H1 (cell line): ENCODE data around the gene TTC36. TPM values are rescaled to one million over a fixed set of nuclear protein-coding genes. Genes with fewer than 3 reads are reported as not detected.

Source experiments
- BCL11A ChIP-seq, 2 experiments: IDR thresholded peaks; one replicate each; pipeline ENCODE4 v1.6.1; 2011; ENCODE audit warnings: low read depth in 2 of 2, low read length in 2 of 2, mild to moderate bottlenecking in 2 of 2
- polyA plus RNA-seq, 7 experiments: library from polyadenylated mRNA; depleted of rRNA in 3 of 7; stranded (reverse) in 5 of 7; unstranded in 2 of 7; fragments of >200 nt in 5 of 7; fragments of 200-250 nt in 2 of 7; gene quantifications; 1 replicate in 5 of 7; 2 replicates in 1 of 7; 4 replicates in 1 of 7; pipeline versions ENCODE4 v1.2.1 to v1.2.3, GENCODE V29; 2011 to 2013; ENCODE audit warnings: missing spikeins in 2 of 7, mixed read lengths in 2 of 7
- total RNA-seq: library from RNA; stranded (reverse); fragmentation: NEBNext Ultra II Directional; extraction: Animal tissue kit (Norgen Biotek cat#: 25700); gene quantifications from 2 replicates; pipeline ENCODE4 v1.2.1, GENCODE V29; 2021

The TTC36 gene
- total and polyA plus RNA-seq, 2 of the 8 experiments (the other 6 are each of a cell fraction or from before 2014, with no cell fraction given), result not detected

DNA sequence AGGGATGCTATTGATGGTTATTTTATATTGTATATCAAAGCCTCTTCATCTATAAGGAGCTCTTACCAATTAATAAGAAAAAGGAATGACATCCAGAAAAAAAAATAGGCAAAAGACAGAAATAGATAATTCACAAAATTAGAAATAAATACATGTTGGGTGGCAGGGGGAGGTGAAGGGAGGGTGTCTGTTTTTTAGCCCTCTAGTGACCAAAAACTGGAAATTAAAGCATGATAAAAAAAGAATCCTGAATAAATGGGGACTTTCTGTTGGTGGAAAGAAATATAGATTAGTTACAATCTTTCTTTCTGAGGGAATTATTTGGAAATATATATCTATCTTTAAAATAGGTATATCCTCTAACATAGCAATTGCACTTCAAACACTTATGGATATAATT lies 42.0 kb upstream of the TTC36 start (continued):
- TF ChIP-seq BCL11A (IDR thresholded peaks at IDR 0.05; ENCODE audit: low read depth in 2 of 2, low read length in 2 of 2), result no peak
